ENCODE measurements around the gene CHD1L.

CHD1L gene

DNA sequence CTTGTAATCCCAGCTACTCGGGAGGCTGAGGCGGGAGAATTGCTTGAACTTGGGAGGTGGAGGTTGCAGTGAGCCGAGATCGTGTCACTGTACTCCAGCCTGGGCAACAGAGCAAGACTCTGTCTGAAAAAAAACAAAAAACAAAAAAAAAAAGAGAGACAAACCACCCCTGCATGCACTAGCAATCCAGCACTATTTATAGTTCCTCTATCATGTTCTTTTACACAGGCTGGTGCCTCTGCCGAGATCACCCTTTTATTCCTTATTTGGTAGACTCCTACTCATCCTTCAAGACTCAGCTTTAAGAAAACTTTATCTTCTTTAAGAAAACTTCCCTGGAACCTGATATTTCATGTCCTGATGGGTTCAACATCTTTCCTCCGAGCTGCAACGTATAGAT lies 28.2 kb upstream of the CHD1L start:
- no CpG with 5 or more reads among the region's 7 CpGs for whole genome bisulfite sequencing, 2 donors (ENCODE audit: extremely low coverage in 2 of 2, insufficient read length in 2 of 2, insufficient replicate concordance in 1 of 2)
- Histone ChIP-seq H3K4ac (ENCODE audit: low read length) (no peak overlapping the region), H3K27ac (replicated peaks; ENCODE audit: low read length) (no peak overlapping the region), H3K79me1 (ENCODE audit: low read depth, low read length) (no peaks in the 10 kb centered on the region), H3K36me3 (replicated peaks in 1 of 2; ENCODE audit: control insufficient read depth in 2 of 2, insufficient read depth in 2 of 2, low read length in 2 of 2) (no peaks in the 10 kb centered on the region), H3K4me3 (ENCODE audit: low read length in 2 of 2) (no peak overlapping the region), H2BK12ac (ENCODE audit: low read length) (no peak overlapping the region), H2BK5ac (ENCODE audit: low read length) (no peak overlapping the region), H2BK120ac (ENCODE audit: low read depth, low read length) (no peak overlapping the region), H3K23ac (ENCODE audit: low read depth, low read length, poor library complexity) (no peak overlapping the region), H3K9ac (ENCODE audit: low read depth, low read length, poor library complexity) (no peak overlapping the region), H3K14ac (ENCODE audit: low read length) (no peak overlapping the region), H3K27me3 (ENCODE audit: control insufficient read depth in 3 of 3, insufficient read depth in 3 of 3, low read depth in 1 of 3, low read length in 3 of 3) (no peaks in the 10 kb centered on the region), H3K9me3 (replicated peaks in 1 of 2; ENCODE audit: control insufficient read depth in 2 of 2, insufficient read depth in 1 of 2, low read depth in 1 of 2, low read length in 2 of 2) (no peaks in the 10 kb centered on the region), H2AK5ac (ENCODE audit: low read depth, low read length) (no peak overlapping the region), H2AFZ (ENCODE audit: low read length) (no peak overlapping the region), H2BK15ac (ENCODE audit: low read length) (no peak overlapping the region), H3K4me2 (ENCODE audit: insufficient read depth, low read length, poor library complexity, severe bottlenecking) (no peak overlapping the region), H3K4me1 (ENCODE audit: control insufficient read depth in 2 of 2, insufficient read depth in 1 of 2, low read depth in 1 of 2, low read length in 2 of 2) (peaks cover 4 to 7% of the 10 kb centered on the region in 2 donors), H3K18ac (ENCODE audit: low read length) (no peak overlapping the region), H4K91ac (ENCODE audit: low read depth, low read length, poor library complexity) (no peak overlapping the region), H4K8ac (ENCODE audit: low read depth, low read length) (no peak overlapping the region)
- DNase-seq (ENCODE audit: low spot score): no peak

DNA sequence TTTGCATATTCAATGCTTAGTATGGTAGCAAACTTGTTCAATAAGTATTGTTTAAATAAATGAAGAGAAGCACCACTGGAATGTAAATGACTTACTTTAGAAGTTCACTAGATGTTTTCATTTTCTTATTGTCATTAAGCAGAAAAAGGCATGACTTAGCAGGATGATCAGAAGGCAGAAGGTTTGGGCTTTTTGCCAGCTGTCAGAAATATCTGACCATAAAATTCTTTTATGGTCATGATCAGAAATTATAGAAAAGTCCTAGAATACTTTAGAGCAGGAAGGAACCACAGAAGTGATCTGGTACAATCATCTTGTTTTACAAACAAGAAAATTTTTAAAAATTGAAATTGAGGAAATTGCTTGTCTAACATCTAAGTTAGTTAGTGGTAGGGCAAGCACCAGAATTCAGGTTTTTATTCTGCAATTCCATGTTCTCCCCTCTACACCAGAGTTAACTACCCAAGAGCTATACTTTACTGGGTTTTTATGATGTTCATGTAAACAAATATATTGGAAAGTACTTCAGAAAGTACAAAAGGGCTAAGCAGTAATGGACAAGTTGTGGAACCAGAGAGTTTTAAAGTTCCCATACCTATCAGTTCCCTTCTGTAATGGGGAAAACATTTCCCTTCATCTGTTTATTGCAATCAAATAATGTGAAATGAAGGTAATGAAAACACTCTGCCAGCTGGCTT lies 27.5 kb upstream of the CHD1L start:
- Histone ChIP-seq H3K4ac (ENCODE audit: low read length) (no peak overlapping the region), H3K4me3 (ENCODE audit: low read length in 2 of 2) (no peak overlapping the region), H3K9ac (ENCODE audit: low read depth, low read length, poor library complexity) (no peak overlapping the region), H3K18ac (ENCODE audit: low read length) (no peak overlapping the region), H3K27ac (replicated peaks; ENCODE audit: low read length) (no peak overlapping the region), H3K14ac (ENCODE audit: low read length) (no peak overlapping the region), H3K27me3 (ENCODE audit: control insufficient read depth in 3 of 3, insufficient read depth in 3 of 3, low read depth in 1 of 3, low read length in 3 of 3) (no peaks in the 10 kb centered on the region), H2AFZ (ENCODE audit: low read length) (no peak overlapping the region), H3K23ac (ENCODE audit: low read depth, low read length, poor library complexity) (no peak overlapping the region), H2BK5ac (ENCODE audit: low read length) (no peak overlapping the region), H2AK5ac (ENCODE audit: low read depth, low read length) (no peak overlapping the region), H2BK120ac (ENCODE audit: low read depth, low read length) (no peak overlapping the region), H3K4me1 (ENCODE audit: control insufficient read depth in 2 of 2, insufficient read depth in 1 of 2, low read depth in 1 of 2, low read length in 2 of 2) (peaks cover 4 to 7% of the 10 kb centered on the region in 2 donors), H3K9me3 (replicated peaks in 1 of 2; ENCODE audit: control insufficient read depth in 2 of 2, insufficient read depth in 1 of 2, low read depth in 1 of 2, low read length in 2 of 2) (no peaks in the 10 kb centered on the region), H3K79me1 (ENCODE audit: low read depth, low read length) (no peaks in the 10 kb centered on the region), H2BK15ac (ENCODE audit: low read length) (no peak overlapping the region), H3K4me2 (ENCODE audit: insufficient read depth, low read length, poor library complexity, severe bottlenecking) (no peak overlapping the region), H2BK12ac (ENCODE audit: low read length) (no peak overlapping the region), H4K8ac (ENCODE audit: low read depth, low read length) (no peak overlapping the region), H3K36me3 (replicated peaks in 1 of 2; ENCODE audit: control insufficient read depth in 2 of 2, insufficient read depth in 2 of 2, low read length in 2 of 2) (no peaks in the 10 kb centered on the region), H4K91ac (ENCODE audit: low read depth, low read length, poor library complexity) (no peak overlapping the region)
- DNase-seq (ENCODE audit: low spot score): no peak

DNA sequence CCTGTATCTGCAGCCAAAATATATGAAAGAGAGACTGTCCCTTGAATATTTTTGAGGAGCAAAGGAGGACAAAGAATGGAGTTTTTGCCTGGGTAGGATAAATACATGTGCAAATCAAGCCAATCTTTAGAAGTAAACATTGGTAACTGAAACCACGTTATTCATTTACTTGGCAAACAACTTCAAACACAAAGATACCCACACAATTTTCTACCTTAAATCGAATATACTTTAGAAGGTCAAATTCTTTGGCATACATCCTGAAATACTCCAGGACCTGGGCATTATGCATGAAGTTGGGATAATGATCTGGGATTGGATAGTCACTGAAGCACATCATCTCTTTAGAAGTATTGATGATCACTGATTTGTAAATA lies 27.0 kb upstream of the CHD1L start:
- no CpG with 5 or more reads among the region's 2 CpGs for WGBS, 2 donors (ENCODE audit: extremely low coverage in 2 of 2, insufficient read length in 2 of 2, insufficient replicate concordance in 1 of 2)
- Histone ChIP-seq H4K8ac (ENCODE audit: low read depth, low read length) (no peak overlapping the region), H3K36me3 (replicated peaks in 1 of 2; ENCODE audit: control insufficient read depth in 2 of 2, insufficient read depth in 2 of 2, low read length in 2 of 2) (no peaks in the 10 kb centered on the region), H3K4me1 (ENCODE audit: control insufficient read depth in 2 of 2, insufficient read depth in 1 of 2, low read depth in 1 of 2, low read length in 2 of 2) (peaks cover 4 to 7% of the 10 kb centered on the region in 2 donors), H3K4me3 (ENCODE audit: low read length in 2 of 2) (no peak overlapping the region), H4K91ac (ENCODE audit: low read depth, low read length, poor library complexity) (no peak overlapping the region), H3K23ac (ENCODE audit: low read depth, low read length, poor library complexity) (no peak overlapping the region), H2BK5ac (ENCODE audit: low read length) (no peak overlapping the region), H3K4ac (ENCODE audit: low read length) (no peak overlapping the region), H2BK12ac (ENCODE audit: low read length) (no peak overlapping the region), H3K9ac (ENCODE audit: low read depth, low read length, poor library complexity) (no peak overlapping the region), H3K9me3 (replicated peaks in 1 of 2; ENCODE audit: control insufficient read depth in 2 of 2, insufficient read depth in 1 of 2, low read depth in 1 of 2, low read length in 2 of 2) (no peaks in the 10 kb centered on the region), H3K79me1 (ENCODE audit: low read depth, low read length) (no peaks in the 10 kb centered on the region), H3K14ac (ENCODE audit: low read length) (no peak overlapping the region), H3K18ac (ENCODE audit: low read length) (no peak overlapping the region), H2BK120ac (ENCODE audit: low read depth, low read length) (no peak overlapping the region), H2AK5ac (ENCODE audit: low read depth, low read length) (no peak overlapping the region), H3K4me2 (ENCODE audit: insufficient read depth, low read length, poor library complexity, severe bottlenecking) (no peak overlapping the region), H3K27ac (replicated peaks; ENCODE audit: low read length) (no peak overlapping the region), H2AFZ (ENCODE audit: low read length) (no peak overlapping the region), H2BK15ac (ENCODE audit: low read length) (no peak overlapping the region), H3K27me3 (ENCODE audit: control insufficient read depth in 3 of 3, insufficient read depth in 3 of 3, low read depth in 1 of 3, low read length in 3 of 3) (no peaks in the 10 kb centered on the region)
- DNase-seq (ENCODE audit: low spot score): no peak

DNA sequence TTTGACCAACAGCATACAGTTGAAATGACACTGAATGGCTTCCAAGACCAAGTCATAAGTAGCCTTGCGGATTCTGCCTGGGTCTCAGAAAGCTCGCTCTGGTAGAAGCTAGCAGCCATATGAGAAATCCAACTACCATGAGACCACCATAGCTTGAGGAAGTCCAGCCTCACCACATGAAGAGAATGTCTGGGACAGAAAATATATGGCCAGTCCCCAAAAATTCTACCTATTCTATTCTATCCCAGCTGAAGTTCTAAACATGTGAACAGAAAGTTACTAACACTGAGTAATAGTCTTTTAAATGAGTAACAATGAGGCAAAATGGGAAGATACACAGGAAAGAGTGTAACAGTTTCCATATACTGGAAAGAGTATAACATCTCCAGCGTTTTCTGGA lies 26.4 kb upstream of the CHD1L start:
- Histone ChIP-seq H3K9me3 (replicated peaks in 1 of 2; ENCODE audit: control insufficient read depth in 2 of 2, insufficient read depth in 1 of 2, low read depth in 1 of 2, low read length in 2 of 2) (no peaks in the 10 kb centered on the region), H3K4me1 (ENCODE audit: control insufficient read depth in 2 of 2, insufficient read depth in 1 of 2, low read depth in 1 of 2, low read length in 2 of 2) (peaks cover 4 to 7% of the 10 kb centered on the region in 2 donors), H2AK5ac (ENCODE audit: low read depth, low read length) (no peak overlapping the region), H4K91ac (ENCODE audit: low read depth, low read length, poor library complexity) (no peak overlapping the region), H3K18ac (ENCODE audit: low read length) (no peak overlapping the region), H4K8ac (ENCODE audit: low read depth, low read length) (no peak overlapping the region), H3K9ac (ENCODE audit: low read depth, low read length, poor library complexity) (no peak overlapping the region), H2BK15ac (ENCODE audit: low read length) (no peak overlapping the region), H3K27ac (replicated peaks; ENCODE audit: low read length) (no peak overlapping the region), H3K27me3 (ENCODE audit: control insufficient read depth in 3 of 3, insufficient read depth in 3 of 3, low read depth in 1 of 3, low read length in 3 of 3) (no peaks in the 10 kb centered on the region), H2BK12ac (ENCODE audit: low read length) (no peak overlapping the region), H3K79me1 (ENCODE audit: low read depth, low read length) (no peaks in the 10 kb centered on the region), H2BK120ac (ENCODE audit: low read depth, low read length) (no peak overlapping the region), H3K4me3 (ENCODE audit: low read length in 2 of 2) (no peak overlapping the region), H2BK5ac (ENCODE audit: low read length) (no peak overlapping the region), H3K4ac (ENCODE audit: low read length) (no peak overlapping the region), H3K36me3 (replicated peaks in 1 of 2; ENCODE audit: control insufficient read depth in 2 of 2, insufficient read depth in 2 of 2, low read length in 2 of 2) (no peaks in the 10 kb centered on the region), H2AFZ (ENCODE audit: low read length) (no peak overlapping the region), H3K23ac (ENCODE audit: low read depth, low read length, poor library complexity) (no peak overlapping the region), H3K4me2 (ENCODE audit: insufficient read depth, low read length, poor library complexity, severe bottlenecking) (no peak overlapping the region), H3K14ac (ENCODE audit: low read length) (no peak overlapping the region)
- no CpG with 5 or more reads among the region's 3 CpGs for WGBS, 2 donors (ENCODE audit: extremely low coverage in 2 of 2, insufficient read length in 2 of 2, insufficient replicate concordance in 1 of 2)
- no peak for DNase-seq (ENCODE audit: low spot score)
